RWPE2 (cell line): ENCODE results near the gene HSPB6.

Experiments
- ATAC-seq: fragments of 200-7000 bp; cut with Tn5 transposase; 3 replicates; pipeline ENCODE4 v1.9.1; 2021; ENCODE audit warnings: low read depth
- DNase-seq: peaks from one replicate; pipeline ENCODE4 v3.0.0-alpha.2; 2020; ENCODE audit warnings: low spot score
- H3K27ac ChIP-seq: fragments of 450-650 bp; 2 replicates; pipeline ENCODE4 v1.5.1; 2017; ENCODE audit warnings: mild to moderate bottlenecking; ENCODE audit not compliant: poor library complexity, severe bottlenecking
- H3K27me3 ChIP-seq: fragments of 250-450 bp; sonication (Bioruptor Pico); 2 replicates; pipeline ENCODE4 v1.5.1; 2021; ENCODE audit warnings: mild to moderate bottlenecking, moderate library complexity; ENCODE audit not compliant: insufficient read depth, poor library complexity, severe bottlenecking
- H3K36me3 ChIP-seq: fragments of 250-450 bp; sonication (Bioruptor Pico); 2 replicates; pipeline ENCODE4 v1.5.1; 2020; ENCODE audit warnings: low read depth, mild to moderate bottlenecking, moderate library complexity
- H3K4me1 ChIP-seq: fragments of 250-450 bp; sonication (Bioruptor Pico); 2 replicates; pipeline ENCODE4 v1.5.1; 2021; ENCODE audit warnings: mild to moderate bottlenecking, moderate library complexity; ENCODE audit not compliant: insufficient read depth, poor library complexity, severe bottlenecking
- H3K4me3 ChIP-seq: fragments of 250-450 bp; sonication (Bioruptor Pico); 2 replicates; pipeline ENCODE4 v1.5.1; 2021; ENCODE audit warnings: mild to moderate bottlenecking, moderate library complexity; ENCODE audit not compliant: severe bottlenecking
- H3K9me3 ChIP-seq: fragments of 250-450 bp; sonication (Bioruptor Pico); 2 replicates; pipeline ENCODE4 v1.5.1; 2021; ENCODE audit warnings: mild to moderate bottlenecking, moderate library complexity; ENCODE audit not compliant: severe bottlenecking
- TF ChIP-seq, protein P1 (sequence below): fragments of 450-650 bp; IDR thresholded peaks from one replicate; pipeline ENCODE4 v1.5.1; 2017; ENCODE audit warnings: mild to moderate bottlenecking, moderate library complexity; ENCODE audit not compliant: poor library complexity, severe bottlenecking

The HSPB6 gene

DNA sequence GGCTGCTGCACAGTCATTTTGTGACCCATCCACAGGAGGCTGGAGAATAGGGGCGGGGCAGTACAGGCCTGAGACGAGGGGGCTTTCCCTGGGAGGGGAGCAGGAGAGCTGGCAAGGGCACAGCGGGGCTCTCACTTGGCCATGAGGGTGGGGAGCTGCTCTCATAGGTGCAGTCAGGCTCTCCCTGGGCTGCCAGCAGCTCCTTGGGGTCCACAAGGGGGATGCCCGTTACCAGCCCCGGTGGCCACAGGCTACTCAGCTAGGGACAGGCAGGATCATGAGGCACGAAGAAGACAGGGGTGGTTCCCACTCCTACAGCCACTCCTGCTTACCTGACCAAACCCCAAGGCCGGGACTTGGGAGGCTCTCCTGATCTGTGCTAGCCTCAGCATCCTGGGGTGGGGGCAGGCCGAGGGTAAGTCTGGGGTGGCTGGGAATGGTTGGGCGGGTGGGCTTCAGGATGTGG lies 35.0 kb upstream of the HSPB6 start:
- no peak overlapping the region for H3K4me3 ChIP-seq
- DNase-seq, result peak; percentile 57
- TF ChIP-seq, protein P1, sequence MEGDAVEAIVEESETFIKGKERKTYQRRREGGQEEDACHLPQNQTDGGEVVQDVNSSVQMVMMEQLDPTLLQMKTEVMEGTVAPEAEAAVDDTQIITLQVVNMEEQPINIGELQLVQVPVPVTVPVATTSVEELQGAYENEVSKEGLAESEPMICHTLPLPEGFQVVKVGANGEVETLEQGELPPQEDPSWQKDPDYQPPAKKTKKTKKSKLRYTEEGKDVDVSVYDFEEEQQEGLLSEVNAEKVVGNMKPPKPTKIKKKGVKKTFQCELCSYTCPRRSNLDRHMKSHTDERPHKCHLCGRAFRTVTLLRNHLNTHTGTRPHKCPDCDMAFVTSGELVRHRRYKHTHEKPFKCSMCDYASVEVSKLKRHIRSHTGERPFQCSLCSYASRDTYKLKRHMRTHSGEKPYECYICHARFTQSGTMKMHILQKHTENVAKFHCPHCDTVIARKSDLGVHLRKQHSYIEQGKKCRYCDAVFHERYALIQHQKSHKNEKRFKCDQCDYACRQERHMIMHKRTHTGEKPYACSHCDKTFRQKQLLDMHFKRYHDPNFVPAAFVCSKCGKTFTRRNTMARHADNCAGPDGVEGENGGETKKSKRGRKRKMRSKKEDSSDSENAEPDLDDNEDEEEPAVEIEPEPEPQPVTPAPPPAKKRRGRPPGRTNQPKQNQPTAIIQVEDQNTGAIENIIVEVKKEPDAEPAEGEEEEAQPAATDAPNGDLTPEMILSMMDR, result no peak
- no peaks in the 10 kb centered on the region for H3K4me1 ChIP-seq
- H3K27ac ChIP-seq, result no peak overlapping the region
- no peaks in the 10 kb centered on the region for H3K9me3 ChIP-seq
- ATAC-seq, result no peak
- H3K27me3 ChIP-seq, result no peaks in the 10 kb centered on the region
- no peaks in the 10 kb centered on the region for H3K36me3 ChIP-seq

DNA sequence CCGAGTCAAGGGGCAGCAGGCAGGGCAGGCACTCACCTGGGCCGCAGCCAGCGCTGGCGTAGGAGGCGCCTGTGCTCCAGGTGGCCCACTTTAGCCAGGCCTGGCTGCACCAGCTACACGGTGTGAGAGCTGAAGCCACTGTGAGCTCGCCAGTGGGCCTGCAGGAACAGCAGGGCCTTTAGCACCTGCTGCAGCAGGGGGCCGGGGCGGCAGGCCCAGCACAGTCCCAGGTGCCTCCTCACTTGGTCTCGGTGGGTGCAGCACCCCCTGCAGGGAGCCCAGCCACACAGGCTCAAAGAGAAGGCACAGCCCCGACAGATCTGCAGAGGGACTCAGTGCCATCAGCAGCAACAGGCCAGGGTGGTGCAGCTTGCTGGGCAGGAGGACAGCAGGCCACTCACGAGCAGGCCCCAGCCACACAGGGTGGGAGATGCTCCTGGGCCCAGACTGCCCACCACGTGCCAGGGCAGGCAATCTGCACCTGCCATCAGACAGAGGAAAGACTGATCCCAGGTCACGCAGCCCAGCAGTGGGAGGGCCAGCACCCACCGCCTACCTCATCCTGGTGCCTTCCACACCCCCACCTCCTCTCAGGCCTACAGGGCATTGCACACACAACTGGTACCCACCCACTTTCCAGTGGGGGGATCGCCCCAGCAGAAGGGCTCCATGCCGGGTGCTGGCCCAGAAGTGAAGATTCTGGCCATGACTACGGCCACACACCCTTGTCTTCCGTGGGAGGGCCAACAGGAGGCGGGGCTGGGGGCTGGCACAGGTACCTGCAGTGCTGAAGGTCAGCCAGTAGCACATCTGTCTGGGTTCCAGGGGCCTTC lies 34.4 kb upstream of the HSPB6 start:
- TF ChIP-seq, protein P1, result no peak
- DNase-seq (no peak), ATAC-seq (0 out of 3 replicates have a peak, but pooled peaks have one; percentile 7)

DNA sequence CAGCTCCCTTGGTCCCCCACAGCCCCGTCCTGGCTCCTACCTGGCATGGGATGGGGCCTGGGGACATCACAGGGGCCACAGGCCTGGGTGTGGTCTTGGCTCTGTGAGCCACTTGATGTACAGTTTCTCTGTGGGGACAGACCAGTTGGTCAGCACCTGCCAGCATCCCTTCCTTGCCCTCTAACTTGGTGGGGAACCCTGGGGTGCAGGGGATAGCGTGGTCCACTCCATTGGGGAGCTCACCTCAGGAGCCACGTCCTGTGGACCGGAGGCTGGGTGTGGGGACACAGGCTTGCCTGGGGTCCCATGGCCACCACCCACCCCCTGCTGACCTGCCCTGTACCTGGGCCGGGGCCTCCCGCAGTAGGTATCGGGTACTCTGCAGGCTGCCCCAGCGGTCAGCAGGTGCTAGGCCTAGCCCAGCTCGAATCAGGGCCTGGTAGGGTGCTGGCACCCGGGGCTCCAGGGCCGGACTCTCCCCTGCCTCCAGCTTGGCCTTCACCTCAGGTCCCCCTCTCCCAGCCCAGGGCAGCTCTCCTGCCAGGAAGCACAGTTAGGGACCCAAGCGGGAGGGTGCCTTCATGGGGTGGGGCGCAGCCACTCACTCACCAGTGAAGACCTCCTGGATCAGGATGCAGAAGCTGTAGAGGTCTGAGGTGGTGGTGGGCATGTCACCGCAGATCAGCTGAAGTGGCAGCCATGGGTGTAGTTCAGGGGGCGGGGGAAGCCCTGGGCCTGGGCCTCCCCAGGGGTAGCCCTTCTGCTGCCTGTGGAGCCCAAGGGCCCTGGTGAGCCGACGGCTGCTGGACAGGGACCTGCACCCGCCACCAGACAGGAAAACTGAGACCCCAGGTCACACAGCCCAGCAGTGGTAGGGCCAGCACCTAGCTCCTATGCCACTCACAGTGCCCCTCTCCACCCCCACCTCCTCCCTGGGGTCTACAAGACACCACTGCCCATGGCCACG lies 33.4 kb upstream of the HSPB6 start:
- no peaks in the 10 kb centered on the region for H3K9me3 ChIP-seq
- no peak overlapping the region for H3K27ac ChIP-seq
- ATAC-seq (no peak), DNase-seq (no peak)
- H3K4me1 ChIP-seq, result no peaks in the 10 kb centered on the region
- no peaks in the 10 kb centered on the region for H3K27me3 ChIP-seq
- TF ChIP-seq, protein P1, result no peak
- no peak overlapping the region for H3K4me3 ChIP-seq
- no peaks in the 10 kb centered on the region for H3K36me3 ChIP-seq

More for the DNA sequence above, 34.4 kb upstream of the HSPB6 start:
- Histone ChIP-seq H3K36me3 (no peaks in the 10 kb centered on the region), H3K27ac (no peak overlapping the region), H3K9me3 (no peaks in the 10 kb centered on the region), H3K27me3 (no peaks in the 10 kb centered on the region), H3K4me1 (no peaks in the 10 kb centered on the region), H3K4me3 (no peak overlapping the region)

DNA sequence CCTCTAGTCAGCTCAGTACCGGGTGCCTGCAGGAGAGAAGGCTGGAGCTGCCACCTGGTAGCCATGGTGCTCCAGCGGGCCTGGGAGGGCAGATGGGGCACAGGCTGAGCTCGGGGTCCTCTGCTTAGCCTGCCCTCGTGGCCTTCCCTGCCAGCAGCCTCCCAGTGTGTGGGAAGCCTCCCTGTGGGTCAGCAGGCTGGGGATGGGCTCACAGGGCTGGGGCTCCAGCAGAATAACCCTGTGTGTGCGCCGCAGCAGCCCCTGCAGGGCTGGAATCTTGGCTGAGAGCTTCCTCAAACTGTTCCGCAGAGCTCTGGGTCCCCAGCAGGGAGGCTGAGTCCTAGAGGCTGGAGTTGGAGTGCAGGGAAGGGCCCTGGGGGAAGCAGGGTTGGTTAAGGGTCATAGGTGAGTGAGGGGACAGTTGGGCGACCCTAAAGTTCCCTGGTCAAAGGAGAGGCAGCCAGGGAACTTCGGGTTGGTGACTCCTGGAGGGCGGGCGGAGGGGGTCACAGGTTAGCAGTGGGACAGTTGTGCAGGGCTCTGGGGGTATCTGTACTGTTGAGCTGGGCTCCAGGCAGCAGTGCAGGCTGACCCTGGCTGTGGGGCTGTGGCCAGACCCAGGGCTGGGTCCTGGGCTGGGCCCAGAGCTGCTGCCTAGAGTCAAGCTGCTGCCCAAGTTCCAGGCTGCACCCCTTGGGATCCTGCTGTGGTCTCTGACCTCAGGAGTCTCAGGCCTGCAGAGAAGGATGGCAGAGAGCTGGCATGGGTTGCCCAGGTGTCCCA lies 32.6 kb upstream of the HSPB6 start:
- no peaks in the 10 kb centered on the region for H3K27me3 ChIP-seq
- ATAC-seq (no peak), DNase-seq (no peak)
- no peaks in the 10 kb centered on the region for H3K9me3 ChIP-seq
- no peaks in the 10 kb centered on the region for H3K36me3 ChIP-seq
- TF ChIP-seq, protein P1, result no peak
- no peak overlapping the region for H3K27ac ChIP-seq
- H3K4me1 ChIP-seq, result no peaks in the 10 kb centered on the region
- H3K4me3 ChIP-seq, result no peak overlapping the region
